H4 (cell line): Measurements from ENCODE around the gene ENTHD1. TPM values are rescaled to one million over a fixed set of nuclear protein-coding genes. Genes with fewer than 3 reads are reported as not detected.

Experiments
- DNase-seq: peaks from one replicate; pipeline ENCODE4 v3.0.0-alpha.2; 2015; ENCODE audit warnings: low spot score
- total RNA-seq: library from RNA; depleted of rRNA; stranded (reverse); fragments of >200 nt; shearing (Covaris generic); gene quantifications from 2 replicates; pipeline ENCODE4 v1.2.3, GENCODE V29; 2014; rRNA removed

The ENTHD1 gene
- total RNA-seq, 1 experiment from 2014 or later: not detected

DNA sequence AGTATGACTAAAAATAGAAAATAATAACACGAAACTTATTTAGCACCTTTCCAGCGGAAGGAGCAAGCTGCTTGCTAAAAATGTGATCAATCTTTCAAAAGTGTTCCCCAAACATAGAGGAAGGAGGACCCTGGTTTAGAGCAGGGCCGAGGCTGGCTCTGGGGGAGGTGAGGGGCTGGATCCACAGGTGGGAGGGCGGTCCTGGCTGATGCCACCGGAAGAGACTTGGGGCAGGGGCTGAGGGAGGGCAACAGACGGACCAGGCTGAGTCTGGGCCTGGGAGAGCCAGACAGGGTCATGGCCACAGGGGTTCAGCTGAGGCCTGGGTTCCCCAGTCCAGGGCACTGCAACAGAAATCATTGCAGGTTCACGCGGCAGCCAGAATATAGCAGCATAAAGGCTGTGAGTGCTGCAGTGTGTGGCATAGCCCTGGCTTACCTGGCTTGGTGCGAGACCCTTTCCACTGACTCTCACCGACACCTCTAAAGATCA lies 179.7 kb downstream of the ENTHD1 start:
- DNase-seq: no peak

GRCh38 chr22:39712751-39713525 lies 180.6 kb downstream of the ENTHD1 start:
- DNase-seq: no peak

GRCh38 chr22:39712081-39712480 lies 181.5 kb downstream of the ENTHD1 start:
- no peak for DNase-seq

GRCh38 chr22:39710380-39711150 lies 183.0 kb downstream of the ENTHD1 start:
- DNase-seq: no peak

DNA sequence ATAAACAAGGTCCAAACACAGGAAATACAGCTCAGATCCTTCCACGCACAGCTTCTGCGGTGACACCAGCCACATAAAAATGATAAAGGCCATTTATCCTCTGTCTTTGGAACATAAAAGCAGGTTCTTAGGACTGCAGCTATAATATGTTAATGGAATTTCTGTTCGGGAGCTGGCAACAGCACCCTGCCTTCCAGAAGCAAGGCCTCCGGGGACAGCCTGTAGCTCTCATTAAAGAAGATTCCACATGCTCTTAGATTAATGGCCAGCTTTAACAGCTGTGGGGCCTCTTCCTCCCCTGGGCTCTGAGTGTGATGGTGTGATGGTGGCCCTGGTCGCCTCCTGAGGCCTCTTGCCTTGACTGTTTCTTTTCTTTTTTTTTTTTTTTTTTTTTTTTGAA lies 185.7 kb downstream of the ENTHD1 start:
- DNase-seq: no peak

DNA sequence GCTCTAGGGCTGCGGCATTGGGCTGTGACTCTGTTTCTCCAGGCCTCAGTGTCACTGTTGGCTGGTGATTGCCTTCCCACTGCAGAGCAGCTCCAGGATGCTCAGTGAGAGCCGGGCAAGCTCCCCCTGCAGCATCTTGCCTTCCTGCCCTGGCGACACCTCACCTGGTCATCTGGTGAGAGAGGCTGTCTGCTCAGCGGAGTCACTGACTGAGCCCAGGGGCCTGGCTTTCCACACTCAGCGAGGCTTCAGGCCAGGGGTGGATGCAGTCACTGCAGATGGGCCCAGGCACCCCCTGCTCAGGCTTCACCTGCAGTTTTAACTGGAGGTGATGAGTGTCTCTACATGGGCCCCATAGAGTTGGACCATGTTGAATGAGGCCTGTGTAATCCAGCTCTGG lies 186.2 kb downstream of the ENTHD1 start:
- no peak for DNase-seq

DNA sequence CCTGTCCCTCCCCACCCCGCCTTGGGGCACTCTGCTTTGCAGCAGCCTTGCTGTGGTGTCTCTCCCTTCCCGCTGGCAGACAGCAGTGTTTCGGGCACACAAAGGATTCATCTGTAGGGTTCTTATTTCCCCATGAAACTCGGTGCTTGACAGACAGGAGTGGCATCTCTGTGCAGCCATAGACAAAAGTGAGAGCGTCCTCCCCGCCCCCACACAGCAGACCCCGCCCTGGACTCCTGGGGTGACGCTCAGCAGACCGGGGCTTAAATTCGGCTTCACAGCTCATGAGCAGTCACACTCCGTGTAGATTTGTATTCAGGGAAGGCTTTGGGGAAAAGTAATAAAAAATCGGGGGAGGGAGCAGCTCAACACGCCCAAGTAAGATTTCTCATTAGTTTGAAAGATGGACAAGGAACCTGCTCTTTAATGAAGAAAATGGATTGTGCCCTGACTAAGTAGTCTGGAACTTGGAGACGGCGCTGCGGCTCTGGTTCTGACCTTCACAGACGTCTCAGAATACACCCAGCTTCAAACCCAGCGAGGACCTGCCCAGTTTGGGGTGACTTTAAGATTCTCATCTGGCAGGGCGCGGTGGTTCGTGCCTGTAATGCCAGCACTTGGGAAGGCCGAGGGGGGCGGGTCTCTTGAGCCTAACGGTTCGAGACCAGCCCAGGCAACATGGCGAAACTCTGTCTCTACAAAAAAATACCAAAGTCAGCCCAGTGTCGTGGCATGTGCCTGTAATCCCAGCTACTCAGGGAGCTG lies 187.0 kb downstream of the ENTHD1 start:
- DNase-seq: no peak

DNA sequence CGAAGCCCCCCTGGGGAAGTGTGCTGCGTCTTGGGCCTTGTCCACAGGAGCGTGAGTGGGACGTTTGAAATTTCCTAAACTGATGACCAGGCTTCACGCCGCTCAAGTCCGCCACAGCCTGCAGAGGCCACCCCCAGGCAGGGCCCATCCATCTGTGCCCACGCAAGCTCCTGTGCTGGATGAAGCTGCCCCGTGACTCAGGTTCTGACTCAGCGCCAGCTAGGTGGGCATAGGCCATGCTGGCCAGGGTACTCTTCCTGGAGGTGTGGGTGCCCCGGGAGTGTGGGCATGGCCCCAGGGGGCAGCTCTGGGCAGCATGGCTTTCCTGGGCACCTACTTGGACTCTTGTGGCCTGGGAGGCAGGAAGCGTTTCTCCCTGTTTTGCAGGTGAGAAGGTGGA lies 188.2 kb downstream of the ENTHD1 start:
- DNase-seq: no peak

- DNase-seq: no peak
These were observed 189.5 kb downstream of the ENTHD1 start for GRCh38 chr22:39703928-39704639.

DNA sequence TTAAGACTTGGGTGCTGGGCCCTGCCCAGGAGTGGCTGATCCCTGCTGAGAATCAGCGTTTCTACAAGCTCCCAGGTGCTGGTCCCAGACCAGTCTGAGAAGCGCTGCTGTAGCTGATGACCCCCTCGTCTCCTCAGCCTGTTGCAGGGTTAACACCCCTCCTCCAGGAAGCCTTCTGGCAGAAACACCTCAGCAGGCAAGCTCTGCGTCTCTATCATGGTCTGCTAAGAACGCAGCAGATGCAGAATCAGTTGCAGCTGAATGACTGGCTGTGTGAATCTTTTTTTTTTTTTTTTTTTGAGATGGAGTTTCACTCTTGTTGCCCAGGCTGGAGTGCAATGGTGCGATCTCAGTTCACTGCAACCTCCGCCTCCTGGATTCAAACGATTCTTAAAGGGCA lies 190.5 kb downstream of the ENTHD1 start:
- no peak for DNase-seq

- DNase-seq: no peak
These were observed 193.0 kb downstream of the ENTHD1 start for GRCh38 chr22:39700565-39700964.

DNA sequence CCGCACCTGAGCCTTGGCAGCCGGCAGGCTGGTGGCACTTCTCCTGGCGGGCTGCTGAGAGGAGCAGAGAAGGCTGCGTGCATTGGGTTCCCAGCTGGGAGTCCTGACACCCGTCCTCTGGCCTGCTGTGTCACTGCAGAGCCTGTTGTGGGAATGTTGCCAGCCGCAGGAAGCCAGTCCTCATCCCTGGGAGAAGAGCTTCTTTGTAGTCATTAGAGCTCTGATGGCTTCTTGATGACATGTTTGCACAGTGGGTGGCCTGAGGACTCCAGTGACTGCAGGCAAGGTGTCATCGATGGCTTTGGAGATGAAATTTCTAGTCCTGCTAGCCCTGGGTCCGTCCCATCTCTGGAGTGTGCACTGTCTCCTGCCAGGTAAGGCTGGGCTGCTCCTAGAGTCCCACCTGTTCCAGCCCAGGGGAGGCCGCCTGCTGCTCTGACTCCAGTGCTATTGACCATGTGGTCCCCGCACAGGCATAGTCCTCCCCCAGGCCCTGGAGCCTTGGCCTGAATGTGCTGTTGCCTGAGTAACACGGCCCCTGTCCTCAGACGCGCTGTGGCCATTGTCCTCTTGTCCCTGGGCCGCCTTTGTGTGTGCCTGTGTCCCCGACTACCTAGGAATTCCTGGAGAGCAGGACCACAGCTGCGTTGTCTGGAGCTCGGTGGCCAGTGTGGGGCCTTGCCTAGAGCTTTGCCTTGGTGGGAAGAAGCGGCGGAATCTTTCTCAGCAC lies 193.8 kb downstream of the ENTHD1 start:
- no peak for DNase-seq

DNA sequence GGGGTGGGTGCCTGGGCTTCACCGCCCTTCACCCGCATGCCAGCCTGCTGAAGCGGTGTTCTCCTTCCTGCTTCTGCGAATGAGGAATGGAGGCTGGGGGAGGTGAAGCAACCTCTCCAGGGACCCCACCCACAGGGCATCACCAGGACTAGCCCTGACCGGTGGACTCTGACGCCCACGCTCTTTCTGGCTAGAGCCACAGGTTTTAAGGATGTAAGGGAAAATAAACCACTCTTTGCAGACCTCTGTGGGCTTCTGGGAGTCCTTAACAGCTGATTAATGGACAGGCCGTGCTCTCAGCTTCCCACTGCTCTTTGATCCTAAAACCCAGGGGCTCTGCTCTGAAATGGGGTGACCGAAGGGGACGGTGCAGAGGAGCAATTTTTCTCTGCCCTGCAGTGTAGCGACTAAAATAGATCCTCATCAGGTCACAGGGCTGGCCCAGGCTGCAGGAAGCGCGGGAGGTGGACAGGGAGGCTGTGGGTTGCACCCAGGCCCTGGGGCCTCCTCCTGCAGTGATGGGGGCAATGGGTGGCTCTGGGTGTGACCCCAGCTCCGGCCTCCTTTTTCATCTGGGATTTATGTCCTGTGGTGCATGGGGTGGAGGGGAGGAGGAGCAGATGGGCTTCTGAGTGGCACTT lies 195.7 kb downstream of the ENTHD1 start:
- no peak for DNase-seq

DNA sequence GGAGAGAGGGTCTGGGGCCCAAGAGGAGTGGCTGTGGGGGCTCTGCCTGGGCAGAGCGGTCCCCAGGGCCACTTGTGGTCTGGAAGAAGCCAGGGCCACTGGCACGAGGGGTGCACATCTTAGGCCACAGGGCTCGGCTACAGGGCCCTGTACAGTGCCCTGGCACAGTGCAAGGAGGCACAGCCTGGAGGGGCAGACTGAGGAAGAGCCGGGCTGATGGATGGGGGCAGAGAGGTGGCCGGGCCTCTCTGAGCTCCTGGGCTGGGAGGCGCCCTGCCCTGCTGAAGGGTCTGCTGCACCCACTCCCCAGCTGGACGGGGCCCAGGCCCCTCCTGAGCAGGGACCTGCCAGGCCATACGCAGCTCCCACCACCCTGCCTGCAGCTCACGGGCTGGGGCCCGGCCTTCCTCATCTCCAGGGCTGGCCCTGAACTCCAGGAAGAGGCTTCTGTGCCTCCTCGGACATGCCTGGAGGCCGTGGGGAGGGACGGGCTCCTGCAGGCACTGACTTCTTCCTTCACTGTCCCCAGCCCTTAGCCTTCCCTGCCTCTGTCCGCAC lies 199.5 kb downstream of the ENTHD1 start:
- DNase-seq: no peak

Other genes starting within 250 kb of the ENTHD1 start
- not detected in 2 replicates for gene GRAP2, start 7.3 kb upstream of the ENTHD1 start, total RNA-seq
- gene TMA7B, start 66.6 kb upstream of the ENTHD1 start, total RNA-seq: not detected in 2 replicates
- gene FAM83F, start 101.2 kb upstream of the ENTHD1 start, total RNA-seq: not detected in 2 replicates